ENCODE data around the gene FTCDNL1.

DNA sequence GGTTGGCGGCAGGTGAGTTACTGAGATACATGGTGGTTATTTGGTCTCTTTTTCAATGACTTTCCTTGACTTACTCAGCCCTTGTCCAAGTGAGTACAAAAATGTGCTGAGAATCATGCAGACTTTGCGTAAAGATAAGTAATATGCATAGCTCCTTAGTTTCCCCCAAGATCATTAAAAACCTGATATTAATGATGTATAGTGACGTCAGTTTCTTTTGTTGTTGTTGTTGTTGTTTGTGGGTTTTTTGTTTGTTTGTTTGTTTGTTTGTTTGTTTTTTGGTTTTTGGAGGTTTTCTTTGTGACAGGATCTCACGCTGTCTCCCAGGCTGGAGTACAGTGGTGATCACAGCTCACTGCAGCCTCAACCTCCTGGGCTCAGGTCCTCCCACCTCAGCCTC lies 14.9 kb upstream of the FTCDNL1 start:
- no peak for TF ChIP-seq EZH2 (IDR thresholded peaks at IDR 0.05)
- no peak for TF ChIP-seq POLR2AphosphoS5 (IDR thresholded peaks at IDR 0.05; ENCODE audit: borderline replicate concordance, low read depth, low read length)
